ENCODE measurements around the gene NOM1. TPM values are rescaled to one million over a fixed set of nuclear protein-coding genes. Genes with fewer than 3 reads are reported as not detected.

NOM1 gene
- total RNA-seq, 2 donors from 2014 or later, result 4.1 to 6.3 TPM

GRCh38 chr7:156941393-156942182 is 7.9 kb upstream of the NOM1 start:
- Histone ChIP-seq H3K4me1 (no peaks in the 10 kb centered on the region), H3K9me3 (no peaks in the 10 kb centered on the region), H3K4me3 (no peak overlapping the region), H3K27ac (no peak overlapping the region), H3K27me3 (no peaks in the 10 kb centered on the region), H3K36me3 (no peaks in the 10 kb centered on the region)
- TF ChIP-seq CTCF (IDR thresholded peaks at IDR 0.05), result no peak
- no peak for DNase-seq (ENCODE audit: low spot score)

GRCh38 chr7:156942708-156943090 is 6.8 kb upstream of the NOM1 start:
- H3K27ac ChIP-seq, result no peak overlapping the region
- no peaks in the 10 kb centered on the region for H3K27me3 ChIP-seq
- H3K4me1 ChIP-seq, result no peaks in the 10 kb centered on the region
- no peak for DNase-seq (ENCODE audit: low spot score)
- no peak overlapping the region for H3K4me3 ChIP-seq
- no peaks in the 10 kb centered on the region for H3K36me3 ChIP-seq
- TF ChIP-seq CTCF (IDR thresholded peaks at IDR 0.05), result no peak
- no peaks in the 10 kb centered on the region for H3K9me3 ChIP-seq

GRCh38 chr7:156943091-156944041 is 6.1 kb upstream of the NOM1 start:
- Histone ChIP-seq H3K4me3 (no peak overlapping the region), H3K9me3 (no peaks in the 10 kb centered on the region), H3K36me3 (no peaks in the 10 kb centered on the region), H3K27ac (no peak overlapping the region), H3K4me1 (no peaks in the 10 kb centered on the region), H3K27me3 (no peaks in the 10 kb centered on the region)
- no peak for DNase-seq (ENCODE audit: low spot score)
- TF ChIP-seq CTCF (IDR thresholded peaks at IDR 0.05), result no peak

- DNase-seq (ENCODE audit: low spot score), result no peak
- Histone ChIP-seq H3K4me1 (peaks cover 0 to 5% of the 10 kb centered on the region in 2 donors), H3K27ac (no peak overlapping the region), H3K9me3 (no peaks in the 10 kb centered on the region), H3K36me3 (no peaks in the 10 kb centered on the region), H3K27me3 (no peaks in the 10 kb centered on the region), H3K4me3 (no peak overlapping the region)
- no peak for TF ChIP-seq CTCF (IDR thresholded peaks at IDR 0.05)
Observed at GRCh38 chr7:156944876-156945275, 4.6 kb upstream of the NOM1 start.

- no peak for TF ChIP-seq CTCF (IDR thresholded peaks at IDR 0.05)
- H3K9me3 ChIP-seq, result no peaks in the 10 kb centered on the region
- H3K27me3 ChIP-seq, result no peaks in the 10 kb centered on the region
- H3K36me3 ChIP-seq, result peaks cover under 1% of the 10 kb centered on the region
- no peak for DNase-seq (ENCODE audit: low spot score)
- peaks cover 0 to 27% of the 10 kb centered on the region in 2 donors for H3K4me1 ChIP-seq
- H3K27ac ChIP-seq, result no peak overlapping the region
- H3K4me3 ChIP-seq, result no peak overlapping the region
Observed at GRCh38 chr7:156947120-156947843, 2.2 kb upstream of the NOM1 start.
